HL-60 (cell line): ENCODE data around the gene ANKRD53.

ENCODE experiments used
- CTCF ChIP-seq: IDR thresholded peaks from one replicate; pipeline ENCODE4 v1.5.1; 2011; ENCODE audit warnings: low read length, control low read depth, inconsistent platforms; ENCODE audit not compliant: insufficient read depth
- TF ChIP-seq, protein P1 (sequence below): IDR thresholded peaks from 2 replicates; pipeline ENCODE4 v1.6.1; 2012; ENCODE audit warnings: low read depth; ENCODE audit not compliant: insufficient replicate concordance

DNA sequence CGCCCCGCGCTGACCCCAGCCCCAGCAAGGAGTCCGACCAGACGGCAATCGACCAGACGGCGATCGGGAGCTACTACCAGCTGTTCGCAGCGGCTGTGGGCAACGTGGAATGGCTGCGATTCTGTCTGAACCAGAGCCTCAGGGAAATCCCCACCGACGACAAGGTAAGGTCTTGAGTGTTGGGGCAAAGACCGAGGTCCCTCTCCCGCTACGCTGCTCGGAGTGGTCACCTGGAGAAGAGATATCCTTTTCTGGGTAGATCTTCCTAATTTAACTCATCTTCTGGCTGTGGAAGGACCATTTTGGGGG is 704 bp downstream of the ANKRD53 start:
- no peak for TF ChIP-seq CTCF
- TF ChIP-seq, protein P1, sequence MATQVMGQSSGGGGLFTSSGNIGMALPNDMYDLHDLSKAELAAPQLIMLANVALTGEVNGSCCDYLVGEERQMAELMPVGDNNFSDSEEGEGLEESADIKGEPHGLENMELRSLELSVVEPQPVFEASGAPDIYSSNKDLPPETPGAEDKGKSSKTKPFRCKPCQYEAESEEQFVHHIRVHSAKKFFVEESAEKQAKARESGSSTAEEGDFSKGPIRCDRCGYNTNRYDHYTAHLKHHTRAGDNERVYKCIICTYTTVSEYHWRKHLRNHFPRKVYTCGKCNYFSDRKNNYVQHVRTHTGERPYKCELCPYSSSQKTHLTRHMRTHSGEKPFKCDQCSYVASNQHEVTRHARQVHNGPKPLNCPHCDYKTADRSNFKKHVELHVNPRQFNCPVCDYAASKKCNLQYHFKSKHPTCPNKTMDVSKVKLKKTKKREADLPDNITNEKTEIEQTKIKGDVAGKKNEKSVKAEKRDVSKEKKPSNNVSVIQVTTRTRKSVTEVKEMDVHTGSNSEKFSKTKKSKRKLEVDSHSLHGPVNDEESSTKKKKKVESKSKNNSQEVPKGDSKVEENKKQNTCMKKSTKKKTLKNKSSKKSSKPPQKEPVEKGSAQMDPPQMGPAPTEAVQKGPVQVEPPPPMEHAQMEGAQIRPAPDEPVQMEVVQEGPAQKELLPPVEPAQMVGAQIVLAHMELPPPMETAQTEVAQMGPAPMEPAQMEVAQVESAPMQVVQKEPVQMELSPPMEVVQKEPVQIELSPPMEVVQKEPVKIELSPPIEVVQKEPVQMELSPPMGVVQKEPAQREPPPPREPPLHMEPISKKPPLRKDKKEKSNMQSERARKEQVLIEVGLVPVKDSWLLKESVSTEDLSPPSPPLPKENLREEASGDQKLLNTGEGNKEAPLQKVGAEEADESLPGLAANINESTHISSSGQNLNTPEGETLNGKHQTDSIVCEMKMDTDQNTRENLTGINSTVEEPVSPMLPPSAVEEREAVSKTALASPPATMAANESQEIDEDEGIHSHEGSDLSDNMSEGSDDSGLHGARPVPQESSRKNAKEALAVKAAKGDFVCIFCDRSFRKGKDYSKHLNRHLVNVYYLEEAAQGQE: no peak
